CD4-positive, alpha-beta T cell treated with Interleukin-2 at 100 ng/mL for 4 hours (primary cell): ENCODE results near the gene STAC3.

ENCODE experiments used
- DNase-seq: peaks from one replicate; pipeline ENCODE4 v3.0.0-alpha.2; 2020; ENCODE audit warnings: low spot score

Gene STAC3

GRCh38 chr12:57210461-57210860 lies 40.5 kb downstream of the STAC3 start:
- no peak for DNase-seq

DNA sequence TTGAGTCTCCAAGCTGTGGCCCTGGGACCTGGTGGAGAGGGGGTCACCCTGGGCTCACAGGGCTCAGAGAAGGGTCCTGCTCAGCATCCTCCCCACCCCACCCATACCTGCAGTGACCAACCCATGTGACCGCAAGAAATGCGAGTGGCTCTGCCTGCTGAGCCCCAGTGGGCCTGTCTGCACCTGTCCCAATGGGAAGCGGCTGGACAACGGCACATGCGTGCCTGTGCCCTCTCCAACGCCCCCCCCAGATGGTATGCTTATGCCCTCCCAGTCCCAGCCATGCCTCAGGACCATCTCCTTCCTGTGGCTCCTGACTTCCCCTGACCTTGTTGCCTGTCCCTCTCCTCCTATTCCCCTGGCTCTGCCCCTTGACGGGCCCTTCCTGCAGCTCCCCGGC lies 41.1 kb downstream of the STAC3 start:
- no peak for DNase-seq

DNA sequence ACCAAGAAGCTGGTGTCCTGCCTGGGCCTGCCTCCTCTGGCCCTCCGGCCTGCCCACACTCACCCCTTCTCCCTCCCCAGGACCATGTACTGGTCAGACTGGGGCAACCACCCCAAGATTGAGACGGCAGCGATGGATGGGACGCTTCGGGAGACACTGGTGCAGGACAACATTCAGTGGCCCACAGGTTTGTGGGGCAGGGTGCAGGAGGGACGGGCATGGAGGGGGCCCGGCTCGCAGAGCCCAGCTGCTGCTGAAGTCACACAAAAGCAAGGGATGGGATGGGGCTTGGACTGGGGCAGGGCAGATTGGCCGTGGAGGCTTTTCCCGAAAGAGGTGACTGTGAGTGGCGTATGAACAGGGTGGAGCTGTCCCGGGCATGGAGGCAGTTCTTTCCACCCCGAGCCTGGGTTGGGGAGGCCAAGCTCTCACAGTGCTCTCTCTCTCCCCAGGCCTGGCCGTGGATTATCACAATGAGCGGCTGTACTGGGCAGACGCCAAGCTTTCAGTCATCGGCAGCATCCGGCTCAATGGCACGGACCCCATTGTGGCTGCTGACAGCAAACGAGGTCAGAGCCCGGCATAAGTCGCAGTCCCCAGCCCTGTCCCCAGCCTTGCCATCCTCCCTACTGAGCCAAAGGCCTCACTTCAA lies 42.2 kb downstream of the STAC3 start:
- no peak for DNase-seq

- no peak for DNase-seq
Measured at GRCh38 chr12:57207731-57208630, 43.0 kb downstream of the STAC3 start.

DNA sequence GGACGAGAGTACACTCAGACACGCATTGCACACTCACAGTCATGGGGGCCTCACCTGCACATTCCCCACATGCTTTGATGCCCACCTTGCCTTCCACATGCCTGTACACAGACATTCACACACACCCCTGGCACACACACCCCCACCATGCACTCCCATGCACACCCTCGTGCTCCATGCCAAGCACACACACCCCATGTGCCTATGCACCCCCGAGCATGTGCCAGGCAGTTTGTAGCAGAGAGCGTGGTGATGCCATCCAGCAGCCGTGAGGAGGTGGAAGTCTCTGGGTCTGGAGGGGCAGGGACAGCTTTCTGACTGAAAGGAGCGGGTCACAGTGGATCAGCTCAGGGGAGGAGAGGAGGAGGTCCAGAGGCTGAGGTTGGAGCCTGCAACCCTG lies 45.1 kb downstream of the STAC3 start:
- DNase-seq, result no peak

DNA sequence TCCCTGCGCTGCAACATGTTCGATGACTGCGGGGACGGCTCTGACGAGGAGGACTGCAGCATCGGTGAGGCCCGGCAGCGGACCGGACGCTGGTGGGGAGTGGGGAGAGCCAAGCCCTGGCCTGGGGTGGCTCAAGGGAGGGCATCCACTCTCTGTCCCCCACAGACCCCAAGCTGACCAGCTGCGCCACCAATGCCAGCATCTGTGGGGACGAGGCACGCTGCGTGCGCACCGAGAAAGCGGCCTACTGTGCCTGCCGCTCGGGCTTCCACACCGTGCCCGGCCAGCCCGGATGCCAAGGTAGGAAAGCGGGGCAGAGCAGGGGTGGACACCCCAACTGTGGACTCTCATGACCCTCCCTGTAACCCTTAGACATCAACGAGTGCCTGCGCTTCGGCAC lies 45.8 kb downstream of the STAC3 start:
- DNase-seq, result no peak

DNA sequence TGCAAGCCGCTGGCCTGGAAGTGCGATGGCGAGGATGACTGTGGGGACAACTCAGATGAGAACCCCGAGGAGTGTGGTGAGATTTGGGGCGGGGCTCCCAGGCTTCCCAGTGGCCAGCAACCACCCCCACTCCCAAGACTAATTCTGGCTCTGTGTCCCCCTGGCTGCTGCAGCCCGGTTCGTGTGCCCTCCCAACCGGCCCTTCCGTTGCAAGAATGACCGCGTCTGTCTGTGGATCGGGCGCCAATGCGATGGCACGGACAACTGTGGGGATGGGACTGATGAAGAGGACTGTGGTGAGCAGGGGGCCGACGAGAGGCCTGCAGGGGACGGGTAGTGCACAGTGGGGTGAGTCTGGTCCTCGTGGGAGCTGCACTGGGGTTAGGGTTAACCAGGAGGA lies 46.5 kb downstream of the STAC3 start:
- DNase-seq, result no peak

DNA sequence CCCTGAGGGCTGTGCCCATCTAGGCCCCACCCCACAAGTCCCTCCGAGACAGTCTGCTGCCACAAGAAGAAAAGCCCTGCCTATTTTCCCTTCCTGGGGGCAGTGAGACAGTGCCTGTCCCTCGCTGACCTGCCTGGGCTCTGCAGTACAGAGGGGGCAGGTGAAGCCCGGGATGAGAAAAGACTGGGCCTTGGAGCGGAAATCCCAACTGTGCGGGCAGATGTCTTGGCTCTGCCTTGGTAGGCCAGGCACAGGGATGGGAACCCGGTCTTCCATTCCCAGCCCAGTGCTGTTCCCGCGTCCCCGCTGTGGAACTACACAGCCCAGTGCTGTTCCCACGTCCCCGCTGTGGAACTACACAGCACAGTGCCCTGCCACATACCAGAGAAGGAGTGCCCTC lies 47.2 kb downstream of the STAC3 start:
- no peak for DNase-seq

DNA sequence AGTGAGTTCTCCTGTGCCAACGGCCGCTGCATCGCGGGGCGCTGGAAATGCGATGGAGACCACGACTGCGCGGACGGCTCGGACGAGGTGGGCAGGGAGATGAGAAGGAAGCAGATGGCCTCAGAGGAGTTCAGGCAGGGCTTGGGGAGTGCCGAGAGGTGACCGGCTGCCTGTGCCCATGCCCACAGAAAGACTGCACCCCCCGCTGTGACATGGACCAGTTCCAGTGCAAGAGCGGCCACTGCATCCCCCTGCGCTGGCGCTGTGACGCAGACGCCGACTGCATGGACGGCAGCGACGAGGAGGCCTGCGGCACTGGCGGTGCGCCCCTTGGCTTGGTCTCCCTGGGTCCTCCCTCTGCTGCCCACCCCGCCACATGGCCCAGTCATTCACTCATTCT lies 47.8 kb downstream of the STAC3 start:
- no peak for DNase-seq

- no peak for DNase-seq
Measured at GRCh38 chr12:57202321-57202720, 48.7 kb downstream of the STAC3 start.

- DNase-seq, result no peak
Measured at GRCh38 chr12:57201631-57202030, 49.4 kb downstream of the STAC3 start.

DNA sequence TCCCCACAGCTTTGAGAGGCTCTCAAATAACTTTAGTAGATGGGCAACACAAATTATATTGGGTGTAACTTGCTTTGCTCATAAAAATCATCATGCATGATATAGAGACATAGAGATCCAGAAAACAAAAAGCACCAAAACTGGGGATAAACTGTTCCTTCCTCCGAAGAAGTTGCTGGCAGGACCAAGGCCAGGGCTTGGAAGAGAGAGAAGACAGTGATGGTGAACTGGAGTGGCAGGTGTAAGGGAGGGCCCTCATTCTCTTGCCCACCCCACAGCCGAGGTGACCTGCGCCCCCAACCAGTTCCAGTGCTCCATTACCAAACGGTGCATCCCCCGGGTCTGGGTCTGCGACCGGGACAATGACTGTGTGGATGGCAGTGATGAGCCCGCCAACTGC lies 49.8 kb downstream of the STAC3 start:
- DNase-seq, result no peak

DNA sequence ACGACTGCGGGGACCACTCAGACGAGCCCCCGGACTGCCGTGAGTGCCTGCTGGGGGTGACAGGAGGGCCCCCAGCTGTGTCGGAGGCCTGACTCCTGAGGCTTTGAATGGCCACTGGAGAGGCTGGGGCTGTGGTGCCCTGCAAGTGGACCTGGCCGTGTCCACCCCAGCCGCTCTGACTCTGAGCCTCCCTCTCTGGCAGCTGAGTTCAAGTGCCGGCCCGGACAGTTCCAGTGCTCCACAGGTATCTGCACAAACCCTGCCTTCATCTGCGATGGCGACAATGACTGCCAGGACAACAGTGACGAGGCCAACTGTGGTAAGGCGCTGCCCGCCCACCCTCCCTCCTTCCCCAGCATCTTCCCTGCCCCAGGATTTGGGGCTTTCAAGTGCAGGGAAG lies 50.5 kb downstream of the STAC3 start:
- no peak for DNase-seq

DNA sequence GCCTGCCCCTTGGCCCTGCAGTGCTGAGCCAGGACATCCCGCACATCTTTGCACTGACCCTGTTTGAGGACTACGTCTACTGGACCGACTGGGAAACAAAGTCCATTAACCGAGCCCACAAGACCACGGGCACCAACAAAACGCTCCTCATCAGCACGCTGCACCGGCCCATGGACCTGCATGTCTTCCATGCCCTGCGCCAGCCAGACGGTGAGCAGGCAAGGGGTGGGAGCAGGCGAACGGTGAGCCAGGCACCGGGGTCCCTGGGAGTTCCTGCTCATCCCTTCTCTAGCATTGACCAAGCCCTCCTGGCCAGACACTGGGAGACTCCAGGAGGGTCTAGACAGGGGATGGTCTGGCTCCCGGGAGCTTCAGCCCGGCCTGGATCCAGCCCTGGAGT lies 51.8 kb downstream of the STAC3 start:
- no peak for DNase-seq

DNA sequence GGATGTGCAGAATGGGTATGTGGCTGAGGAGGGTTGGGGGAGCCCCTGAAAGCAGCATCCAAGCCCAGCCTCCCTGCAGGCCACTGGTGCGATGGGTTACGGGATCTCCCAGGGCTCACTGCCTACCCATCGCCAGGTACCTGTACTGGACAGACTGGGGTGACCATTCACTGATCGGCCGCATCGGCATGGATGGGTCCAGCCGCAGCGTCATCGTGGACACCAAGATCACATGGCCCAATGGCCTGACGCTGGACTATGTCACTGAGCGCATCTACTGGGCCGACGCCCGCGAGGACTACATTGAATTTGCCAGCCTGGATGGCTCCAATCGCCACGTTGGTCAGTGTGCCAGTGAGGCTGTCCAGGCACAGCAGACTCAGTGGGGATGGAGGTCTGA lies 52.7 kb downstream of the STAC3 start:
- no peak for DNase-seq

GRCh38 chr12:57196956-57197355 lies 54.0 kb downstream of the STAC3 start:
- DNase-seq, result no peak

DNA sequence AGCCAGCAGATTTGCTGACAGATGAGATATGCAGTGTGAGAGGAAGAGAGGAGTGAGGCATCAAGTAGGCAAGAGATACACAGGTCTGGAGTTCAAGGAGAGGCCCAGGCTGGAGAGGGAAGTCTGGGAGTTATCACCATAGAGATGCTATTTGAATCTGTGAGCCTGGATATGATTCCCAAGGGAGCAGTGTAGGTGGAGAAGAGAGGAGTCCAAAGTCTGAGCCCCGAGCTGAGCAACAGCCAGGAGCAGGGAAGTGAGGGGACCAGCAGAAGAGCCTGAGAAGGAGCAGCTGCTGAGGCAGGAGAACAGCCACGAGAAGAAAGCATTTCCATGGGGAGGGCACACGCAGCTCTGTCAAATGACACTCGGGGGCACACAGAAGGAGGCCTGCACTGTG lies 54.5 kb downstream of the STAC3 start:
- no peak for DNase-seq

DNA sequence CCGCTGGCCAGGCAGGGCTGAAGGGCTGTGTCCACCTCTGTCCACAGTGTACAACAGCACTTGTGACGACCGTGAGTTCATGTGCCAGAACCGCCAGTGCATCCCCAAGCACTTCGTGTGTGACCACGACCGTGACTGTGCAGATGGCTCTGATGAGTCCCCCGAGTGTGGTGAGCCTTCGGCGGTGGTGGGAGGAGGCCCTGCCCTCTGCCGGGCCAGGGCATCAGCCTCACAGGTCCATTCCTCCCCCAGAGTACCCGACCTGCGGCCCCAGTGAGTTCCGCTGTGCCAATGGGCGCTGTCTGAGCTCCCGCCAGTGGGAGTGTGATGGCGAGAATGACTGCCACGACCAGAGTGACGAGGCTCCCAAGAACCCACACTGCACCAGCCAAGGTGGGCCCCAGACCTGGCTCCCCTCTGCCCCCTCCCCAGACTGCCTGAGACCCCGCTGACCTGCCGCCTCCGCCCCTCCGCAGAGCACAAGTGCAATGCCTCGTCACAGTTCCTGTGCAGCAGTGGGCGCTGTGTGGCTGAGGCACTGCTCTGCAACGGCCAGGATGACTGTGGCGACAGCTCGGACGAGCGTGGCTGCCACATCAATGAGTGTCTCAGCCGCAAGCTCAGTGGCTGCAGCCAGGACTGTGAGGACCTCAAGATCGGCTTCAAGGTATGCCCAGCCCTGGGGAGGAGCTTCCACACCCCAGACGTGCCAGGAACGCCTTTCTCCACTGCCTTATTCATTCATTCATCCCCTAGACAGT lies 55.2 kb downstream of the STAC3 start:
- DNase-seq, result no peak

DNA sequence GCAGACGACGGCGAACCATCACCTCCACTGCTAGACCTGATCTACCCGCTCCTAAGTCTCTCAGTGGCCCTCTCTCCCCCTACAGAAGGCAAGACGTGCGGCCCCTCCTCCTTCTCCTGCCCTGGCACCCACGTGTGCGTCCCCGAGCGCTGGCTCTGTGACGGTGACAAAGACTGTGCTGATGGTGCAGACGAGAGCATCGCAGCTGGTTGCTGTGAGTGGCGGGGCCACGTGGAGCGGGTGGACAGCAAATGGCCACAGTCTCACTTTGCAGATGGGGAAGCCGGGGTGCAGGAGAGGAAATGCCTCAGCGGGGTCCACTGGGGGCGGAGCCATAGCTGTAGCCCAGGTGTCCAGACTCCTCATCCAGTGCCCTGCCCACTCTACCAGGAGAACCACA lies 55.8 kb downstream of the STAC3 start:
- DNase-seq, result no peak

DNA sequence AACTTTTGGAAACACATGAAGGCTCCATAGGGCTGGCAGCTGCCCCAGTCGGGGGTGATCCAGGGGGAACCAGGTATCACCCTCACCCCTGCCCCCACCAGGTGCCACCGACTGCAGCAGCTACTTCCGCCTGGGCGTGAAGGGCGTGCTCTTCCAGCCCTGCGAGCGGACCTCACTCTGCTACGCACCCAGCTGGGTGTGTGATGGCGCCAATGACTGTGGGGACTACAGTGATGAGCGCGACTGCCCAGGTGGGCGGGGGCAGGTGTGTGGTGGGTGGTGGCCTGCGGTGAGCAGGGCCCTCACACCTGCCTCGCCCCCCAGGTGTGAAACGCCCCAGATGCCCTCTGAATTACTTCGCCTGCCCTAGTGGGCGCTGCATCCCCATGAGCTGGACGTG lies 56.7 kb downstream of the STAC3 start:
- no peak for DNase-seq

DNA sequence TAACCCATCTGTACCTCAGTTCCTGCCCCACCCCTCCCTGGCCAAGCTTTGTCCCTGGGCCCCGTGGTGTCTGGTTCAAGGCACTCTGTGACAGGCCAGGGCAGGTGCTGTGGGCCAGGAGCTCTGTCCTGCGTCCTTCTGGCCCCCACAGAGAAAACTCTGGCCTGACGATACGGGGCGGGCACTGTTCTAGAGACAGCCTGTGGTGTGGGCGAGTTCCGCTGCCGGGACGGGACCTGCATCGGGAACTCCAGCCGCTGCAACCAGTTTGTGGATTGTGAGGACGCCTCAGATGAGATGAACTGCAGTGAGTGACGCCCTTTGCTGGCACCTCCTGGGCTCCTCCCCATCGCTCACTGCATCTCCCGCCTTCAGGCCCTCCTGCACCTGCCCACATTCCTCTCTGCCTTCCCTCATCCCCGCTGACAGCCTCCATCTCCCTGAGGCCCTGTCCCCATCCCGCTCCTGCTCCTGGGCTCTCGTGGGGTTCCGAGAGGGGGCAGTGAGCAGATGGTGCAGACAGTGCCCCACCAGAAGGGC lies 57.2 kb downstream of the STAC3 start:
- no peak for DNase-seq
